ENCODE measurements around the gene SMIM10L2A.
A peak's percentile ranks its signal among the peaks of the same experiment; 100 is the strongest.
"Not testable (repeated sequence)": the region's sequence is repeated elsewhere in the genome, so short reads cannot be mapped to it uniquely, and the experiment has no call there.

The SMIM10L2A gene

DNA sequence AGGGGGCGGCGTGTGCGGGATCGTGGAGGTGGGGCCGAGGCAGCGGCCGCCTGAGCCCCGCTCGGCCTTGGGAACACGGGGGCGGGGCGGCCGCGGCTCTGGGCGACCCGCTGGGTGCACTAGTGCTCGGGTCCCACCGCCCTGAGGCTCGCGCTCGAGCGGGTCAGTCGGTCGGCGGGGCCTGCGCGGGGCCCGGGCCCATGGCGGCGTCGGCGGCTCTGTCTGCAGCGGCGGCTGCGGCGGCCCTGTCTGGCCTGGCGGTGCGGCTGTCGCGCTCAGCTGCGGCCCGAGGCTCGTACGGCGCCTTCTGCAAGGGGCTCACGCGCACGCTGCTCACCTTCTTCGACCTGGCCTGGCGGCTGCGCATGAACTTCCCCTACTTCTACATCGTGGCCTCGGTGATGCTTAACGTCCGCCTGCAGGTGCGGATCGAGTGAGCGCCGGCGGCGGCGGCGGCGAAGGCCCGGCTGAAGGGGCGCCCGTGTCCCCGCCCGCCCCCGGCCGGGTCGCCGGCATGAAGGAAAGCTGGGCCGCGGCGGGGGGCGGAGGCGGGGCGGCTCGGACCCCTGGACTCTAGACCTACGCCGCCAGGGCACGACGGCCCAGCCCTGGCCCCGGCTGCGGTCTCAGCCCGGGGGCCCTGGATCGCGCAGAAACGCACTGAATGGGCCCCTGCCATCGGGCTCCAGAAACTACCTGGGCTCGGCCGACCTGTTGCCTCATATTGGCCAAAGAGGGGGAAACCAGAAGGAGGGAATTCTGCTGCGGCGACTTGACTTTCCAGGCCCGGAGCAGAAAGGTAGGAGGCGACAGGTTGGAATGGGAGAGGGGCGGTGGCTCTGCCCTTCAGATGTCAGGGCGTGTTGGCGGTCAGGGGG, at the start of gene SMIM10L2A:
TSS of gene SMIM10L2A (plus strand) at position 13 of the 878 bp plus-strand sequence. CDS start at position 201, 188 bp downstream.
- DNase-seq (ENCODE audit: low spot score), result no peak

DNA sequence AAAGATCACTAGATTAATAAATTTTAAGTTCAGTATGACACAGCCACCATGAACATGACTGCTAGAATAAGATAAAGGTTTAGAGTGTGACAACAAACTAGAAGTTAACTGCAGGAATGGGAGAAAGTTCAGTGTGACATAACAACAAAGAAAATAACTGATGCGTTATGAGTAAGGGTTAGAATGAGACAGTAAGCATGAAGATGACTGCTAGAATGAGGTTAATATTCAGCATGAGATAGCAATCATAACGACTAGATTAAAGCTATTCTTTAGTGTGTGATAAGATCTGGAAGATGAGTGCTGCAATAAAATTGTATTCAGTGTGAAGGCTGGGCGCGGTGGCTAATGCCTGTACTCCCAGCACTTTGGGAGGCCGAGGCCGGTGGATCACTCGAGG, 48.4 kb upstream of the SMIM10L2A start:
- DNase-seq (ENCODE audit: low spot score), result no peak

- DNase-seq (ENCODE audit: low spot score), result no peak
These were observed 39.5 kb upstream of the SMIM10L2A start for GRCh38 chrX:135382260-135382659.

DNA sequence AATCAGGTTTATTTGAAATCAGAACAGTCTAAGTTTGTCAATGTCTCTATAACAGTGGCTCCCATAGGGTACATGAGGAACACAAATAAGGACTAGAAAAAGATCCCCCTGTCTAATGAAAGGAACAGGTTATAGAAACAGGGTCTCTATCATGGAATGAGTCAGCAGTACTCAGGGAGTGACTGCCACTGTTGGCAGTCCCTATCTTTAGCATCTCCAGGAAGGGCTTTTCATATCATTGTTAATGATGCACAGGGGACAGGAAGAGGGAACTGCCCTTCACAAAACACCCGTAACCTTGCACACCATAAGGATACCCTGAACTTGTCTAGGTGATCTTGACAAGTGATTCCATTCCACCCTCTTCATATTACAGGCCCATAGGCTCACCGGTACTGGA, 38.5 kb upstream of the SMIM10L2A start:
- no peak for DNase-seq (ENCODE audit: low spot score)

DNA sequence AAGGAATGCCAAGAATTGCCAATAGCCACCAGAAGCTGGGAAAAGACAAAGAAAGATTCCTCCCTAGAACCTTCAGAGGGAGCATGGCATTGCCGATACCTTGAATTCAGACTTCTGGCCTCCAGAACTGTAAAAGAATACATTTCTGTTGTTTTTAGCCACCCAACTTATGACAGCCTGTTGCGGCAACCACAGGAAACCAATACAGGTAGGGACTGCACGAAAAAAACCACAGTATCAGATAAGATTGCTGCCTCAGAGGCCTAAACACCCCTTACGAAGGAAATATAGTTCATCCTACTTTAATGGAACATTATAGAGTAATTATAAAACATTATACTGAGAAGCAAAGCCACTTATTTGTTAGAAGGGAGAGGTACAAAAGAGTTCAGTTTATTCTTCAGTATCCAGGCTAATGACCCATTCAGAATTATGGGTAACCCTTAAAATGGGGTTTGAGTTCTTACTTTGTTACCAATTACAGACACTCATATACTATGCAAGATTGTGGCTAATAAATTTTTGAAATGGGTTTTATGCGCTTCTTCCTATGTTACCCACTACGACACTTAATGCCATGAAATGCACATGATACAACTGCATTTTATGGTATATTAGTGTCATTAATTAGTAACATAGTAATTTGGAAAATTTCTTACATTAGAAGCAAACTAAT, 37.4 kb upstream of the SMIM10L2A start:
- DNase-seq (ENCODE audit: low spot score), result no peak

DNA sequence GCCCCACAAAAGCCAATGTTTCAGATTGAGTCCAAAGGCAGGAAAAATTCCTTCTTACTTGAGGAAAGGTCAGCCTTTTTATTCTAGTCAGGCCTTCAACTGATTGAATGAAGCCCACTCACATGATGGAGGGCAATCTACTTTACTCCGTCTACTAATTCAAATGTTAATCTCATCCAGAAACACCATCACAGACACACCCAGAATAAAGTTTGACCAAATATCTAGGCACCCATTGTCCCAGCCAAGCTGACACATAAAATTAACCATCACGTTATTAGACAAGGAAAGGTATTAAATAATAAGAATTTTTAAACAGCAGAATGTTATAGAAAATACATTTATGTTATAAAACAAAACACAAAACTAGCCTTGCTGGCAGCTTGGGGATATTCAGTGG, 32.9 kb upstream of the SMIM10L2A start:
- DNase-seq (ENCODE audit: low spot score), result no peak

DNA sequence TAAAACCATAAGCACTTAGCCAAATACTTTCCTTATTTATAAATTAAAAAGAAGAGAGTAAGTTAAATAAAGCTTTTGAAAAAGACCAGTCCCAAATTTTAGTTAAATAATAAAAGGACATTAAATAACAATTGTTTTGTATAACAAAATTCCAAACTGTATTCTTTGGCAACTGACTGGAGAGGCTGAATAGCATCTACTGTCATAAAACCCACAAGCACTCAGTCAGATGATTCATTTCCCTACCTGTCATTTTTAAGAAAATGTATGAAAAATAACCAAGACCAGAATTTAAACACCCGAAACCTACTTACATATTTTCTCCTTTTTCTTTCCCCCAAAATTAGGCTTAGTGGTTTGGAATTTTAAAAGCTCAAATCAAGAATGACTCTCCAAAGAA, 32.5 kb upstream of the SMIM10L2A start:
- no peak for DNase-seq (ENCODE audit: low spot score)

DNA sequence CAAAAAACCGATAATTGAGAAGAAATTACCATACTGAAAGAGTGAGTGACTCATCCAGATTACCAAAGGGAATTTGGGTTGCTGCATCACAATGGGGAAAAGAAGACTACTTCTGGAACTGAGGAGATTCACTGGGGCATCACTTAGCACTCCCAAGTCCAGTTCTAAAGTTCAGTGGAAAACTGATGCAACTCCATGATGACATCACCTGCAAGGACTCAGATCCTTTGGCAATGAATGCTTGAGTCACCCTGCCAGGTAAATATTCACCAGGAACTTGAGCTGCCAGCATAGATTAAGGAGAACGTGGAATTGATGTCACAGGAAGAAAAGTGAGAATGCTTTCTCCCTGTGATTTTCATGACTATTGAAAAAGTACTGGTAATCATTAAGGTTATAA, 32.0 kb upstream of the SMIM10L2A start:
- DNase-seq (ENCODE audit: low spot score), result no peak

- DNase-seq (ENCODE audit: low spot score), result no peak
These were observed 30.0 kb upstream of the SMIM10L2A start for GRCh38 chrX:135391734-135392133.

DNA sequence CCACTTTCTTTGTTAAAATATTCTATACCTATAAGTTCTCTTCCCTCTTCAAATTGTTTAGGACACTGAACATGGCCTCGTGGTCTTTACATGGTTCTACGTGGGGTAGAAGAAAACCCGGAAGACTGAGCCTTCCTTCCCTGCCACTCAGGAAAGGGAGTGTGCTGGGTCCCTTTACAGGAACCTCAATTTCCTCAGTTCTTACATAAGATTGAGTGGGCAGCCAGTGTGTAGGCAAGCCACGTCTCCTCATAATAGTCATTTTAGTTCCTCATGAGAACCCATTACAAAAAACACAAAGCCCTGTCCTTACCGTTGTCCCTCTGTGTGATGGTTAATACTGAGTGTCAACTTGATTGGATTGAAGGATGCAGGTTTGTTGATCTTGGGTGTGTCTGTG, 28.7 kb upstream of the SMIM10L2A start:
- no peak for DNase-seq (ENCODE audit: low spot score)

DNA sequence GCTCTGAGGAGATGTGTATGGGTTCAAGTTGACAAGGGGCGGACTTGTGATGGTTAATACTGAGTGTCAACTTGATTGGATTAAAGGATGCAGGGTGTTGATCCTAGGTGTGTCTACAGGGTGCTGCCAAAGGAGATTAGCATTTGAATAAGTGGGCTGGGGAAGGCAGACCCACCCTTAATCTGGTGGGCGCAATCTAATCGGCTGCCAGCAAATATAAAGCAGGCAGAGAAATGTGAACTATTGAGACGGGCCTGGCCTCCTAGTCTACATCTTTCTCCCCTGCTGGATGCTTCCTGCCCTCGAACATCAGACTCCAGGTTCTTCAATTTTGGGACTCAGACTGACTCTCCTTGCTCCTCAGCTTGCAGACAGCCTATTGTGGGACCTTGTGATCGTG, 26.7 kb upstream of the SMIM10L2A start:
- no peak for DNase-seq (ENCODE audit: low spot score)

GRCh38 chrX:135396109-135396508, 25.6 kb upstream of the SMIM10L2A start:
- DNase-seq (ENCODE audit: low spot score), result no peak

DNA sequence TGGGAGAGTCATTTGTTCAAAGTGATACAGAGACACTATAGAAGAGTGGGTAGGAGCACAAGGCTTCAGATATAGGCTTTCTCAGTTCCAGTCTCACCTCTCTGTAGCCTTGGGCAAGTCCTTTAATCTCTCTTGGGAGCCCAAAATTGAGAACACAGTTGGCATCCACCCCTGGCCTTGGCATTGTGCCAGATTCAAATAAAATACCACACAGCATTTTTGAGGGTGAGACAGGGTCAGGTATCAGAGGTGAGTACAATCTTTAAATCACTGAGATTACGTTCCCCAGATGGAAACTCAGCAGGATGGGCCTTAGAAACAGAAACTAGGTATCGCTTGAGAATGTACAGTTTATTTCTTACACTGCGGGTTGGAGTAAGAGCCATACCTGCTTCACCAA, 25.2 kb upstream of the SMIM10L2A start:
- no peak for DNase-seq (ENCODE audit: low spot score)

DNA sequence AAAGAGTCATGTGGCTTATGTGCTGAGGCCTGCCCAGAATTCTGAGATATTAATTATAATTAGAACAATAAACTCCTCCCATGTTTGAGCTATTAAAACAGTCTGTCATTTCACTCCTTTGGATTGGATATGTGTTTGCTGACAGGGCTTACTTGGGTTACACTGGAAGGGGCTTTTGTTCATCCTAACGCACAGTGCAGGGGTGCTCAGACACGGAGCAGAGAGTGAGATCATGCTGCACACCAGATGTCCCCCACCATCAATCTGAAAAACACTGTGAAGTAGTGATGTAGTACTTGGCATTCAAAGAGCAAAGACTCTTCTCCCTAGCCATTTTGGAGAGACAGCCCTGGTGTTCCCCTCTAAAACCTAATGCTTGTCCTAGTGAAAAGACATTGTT, 24.1 kb upstream of the SMIM10L2A start:
- no peak for DNase-seq (ENCODE audit: low spot score)

DNA sequence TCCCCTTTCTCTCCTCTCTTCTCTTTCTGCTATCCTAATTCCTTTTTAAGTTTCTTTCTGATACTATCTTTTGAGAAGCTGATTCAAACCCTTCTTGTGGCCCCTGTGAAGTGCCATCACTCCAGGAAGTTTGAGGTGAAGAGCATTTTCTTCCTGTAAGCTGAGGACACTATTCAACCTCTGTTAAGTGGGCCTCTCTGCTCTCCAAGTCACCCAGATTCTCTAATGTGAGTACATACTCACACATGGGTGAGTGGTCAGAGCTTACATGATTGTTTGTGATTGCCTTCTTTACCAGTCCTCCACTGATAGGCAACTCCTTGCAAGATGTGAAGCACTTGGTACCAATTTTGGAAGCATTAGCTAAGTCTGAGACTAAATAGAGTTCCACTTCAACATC, 18.4 kb upstream of the SMIM10L2A start:
- DNase-seq (ENCODE audit: low spot score), result no peak

- not testable (repeated sequence) for DNase-seq (ENCODE audit: low spot score)
These were observed 15.3 kb upstream of the SMIM10L2A start for GRCh38 chrX:135406428-135406827.

DNA sequence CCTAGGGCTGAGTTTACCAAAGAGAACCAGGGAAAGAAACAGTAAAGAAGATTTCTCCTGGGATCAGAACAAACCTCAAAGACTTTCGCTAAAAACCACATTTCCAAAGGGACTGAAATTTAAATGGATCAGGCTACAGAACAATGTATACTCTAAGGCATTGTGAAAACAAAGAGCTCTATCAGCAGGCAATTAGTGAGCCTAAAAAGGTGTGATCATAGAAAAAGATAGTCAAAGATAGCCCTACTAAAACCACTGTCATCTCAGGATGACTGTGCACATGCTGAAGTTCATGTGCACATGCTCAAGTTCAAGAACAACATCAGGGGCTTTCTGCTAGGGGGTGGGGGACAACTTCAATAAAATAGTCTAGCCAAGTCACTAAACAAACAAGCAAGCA, 12.9 kb upstream of the SMIM10L2A start:
- DNase-seq (ENCODE audit: low spot score), result no peak

- DNase-seq (ENCODE audit: low spot score), result no peak
These were observed 10.7 kb upstream of the SMIM10L2A start for GRCh38 chrX:135410861-135411627.

GRCh38 chrX:135411893-135412292, 9.9 kb upstream of the SMIM10L2A start:
- DNase-seq (ENCODE audit: low spot score), result no peak

- no peak for DNase-seq (ENCODE audit: low spot score)
These were observed 5.2 kb upstream of the SMIM10L2A start for GRCh38 chrX:135416546-135416945.

- no peak for DNase-seq (ENCODE audit: low spot score)
These were observed 913 bp upstream of the SMIM10L2A start for GRCh38 chrX:135420831-135421230.

- peak; percentile 85 for DNase-seq (ENCODE audit: low spot score)
These were observed 210 bp upstream of the SMIM10L2A start for GRCh38 chrX:135421537-135421931.

DNA sequence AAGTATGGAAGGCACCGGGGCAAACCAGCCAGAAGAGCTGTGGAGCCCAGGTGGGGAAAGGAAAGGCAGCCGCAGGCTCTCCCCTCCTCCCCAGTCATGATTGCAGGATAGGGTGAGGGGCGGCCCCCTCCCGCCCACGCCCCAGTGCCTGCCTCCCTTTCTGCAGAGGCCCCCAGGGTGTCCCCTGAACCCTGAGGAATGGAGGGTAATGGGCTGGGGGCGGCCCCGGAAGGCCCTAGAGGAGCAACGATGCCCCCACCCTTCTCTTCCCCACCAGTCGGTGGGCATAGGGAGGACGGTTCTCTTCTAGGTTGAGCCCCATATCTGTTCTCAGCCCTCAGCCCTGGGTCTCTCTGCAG, 1.0 kb downstream of the SMIM10L2A start:
- DNase-seq (ENCODE audit: low spot score), result not testable (repeated sequence)

Measured in AG08396 (cell line).